Astrocyte of the spinal cord (primary cell): ENCODE measurements around the gene TDP1.

Experiments used
- DNase-seq: peaks from one replicate; pipeline ENCODE4 v3.0.0; 2011; ENCODE audit warnings: low read depth, low spot score
- H3K4me3 ChIP-seq: 2 replicates; pipeline ENCODE4 v1.5.1; 2011; ENCODE audit warnings: low read depth, mild to moderate bottlenecking, low read length, moderate library complexity
- in situ Hi-C: cut with HindIII; loops from 2 replicates; pipeline ENCODE4 v1.10.0; 2017; ENCODE audit warnings: low sequenced_read_pairs
- TF ChIP-seq, protein P1 (sequence below): IDR thresholded peaks from 2 replicates; pipeline ENCODE4 v1.5.1; 2012; ENCODE audit warnings: low read depth, mild to moderate bottlenecking, low read length, inconsistent platforms

The TDP1 gene

GRCh38 chr14:89955745-89956660 is at the start of gene TDP1:
Gene TDP1, plus strand, starts transcription at chr14:89955927. Its CDS starts 7,188 bp downstream, at chr14:89963115.
- in situ Hi-C loops, result no loop called here
- TF ChIP-seq, protein P1, sequence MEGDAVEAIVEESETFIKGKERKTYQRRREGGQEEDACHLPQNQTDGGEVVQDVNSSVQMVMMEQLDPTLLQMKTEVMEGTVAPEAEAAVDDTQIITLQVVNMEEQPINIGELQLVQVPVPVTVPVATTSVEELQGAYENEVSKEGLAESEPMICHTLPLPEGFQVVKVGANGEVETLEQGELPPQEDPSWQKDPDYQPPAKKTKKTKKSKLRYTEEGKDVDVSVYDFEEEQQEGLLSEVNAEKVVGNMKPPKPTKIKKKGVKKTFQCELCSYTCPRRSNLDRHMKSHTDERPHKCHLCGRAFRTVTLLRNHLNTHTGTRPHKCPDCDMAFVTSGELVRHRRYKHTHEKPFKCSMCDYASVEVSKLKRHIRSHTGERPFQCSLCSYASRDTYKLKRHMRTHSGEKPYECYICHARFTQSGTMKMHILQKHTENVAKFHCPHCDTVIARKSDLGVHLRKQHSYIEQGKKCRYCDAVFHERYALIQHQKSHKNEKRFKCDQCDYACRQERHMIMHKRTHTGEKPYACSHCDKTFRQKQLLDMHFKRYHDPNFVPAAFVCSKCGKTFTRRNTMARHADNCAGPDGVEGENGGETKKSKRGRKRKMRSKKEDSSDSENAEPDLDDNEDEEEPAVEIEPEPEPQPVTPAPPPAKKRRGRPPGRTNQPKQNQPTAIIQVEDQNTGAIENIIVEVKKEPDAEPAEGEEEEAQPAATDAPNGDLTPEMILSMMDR, result no peak
- H3K4me3 ChIP-seq, result peak within 1 kb of the TSS; percentile 74
- DNase-seq, result peak; percentile 97

GRCh38 chr14:89906000-89906399 is 49.7 kb upstream of the TDP1 start:
- in situ Hi-C loops, result no loop called here
- TF ChIP-seq, protein P1, result no peak
- no peak for DNase-seq
- H3K4me3 ChIP-seq, result no peak overlapping the region

DNA sequence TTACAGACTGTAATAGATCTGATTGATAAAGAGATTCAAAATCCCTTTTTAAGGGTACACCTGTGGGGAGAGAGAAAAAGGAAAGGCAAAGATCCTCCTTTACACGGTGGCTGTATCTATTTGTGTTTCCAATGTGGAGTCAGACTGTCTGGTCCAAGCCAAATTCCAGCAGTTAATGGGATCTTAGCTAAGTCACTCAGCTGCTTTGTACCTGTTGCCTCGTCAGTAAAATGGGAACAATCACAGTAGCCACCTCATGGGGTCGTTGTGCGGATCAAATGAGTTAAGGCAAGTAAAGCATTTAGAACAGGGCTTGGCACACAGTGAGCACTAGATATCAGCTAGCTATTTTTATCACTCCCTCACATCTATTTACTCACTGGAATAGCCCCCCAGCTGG is 48.1 kb upstream of the TDP1 start:
- TF ChIP-seq, protein P1, result no peak
- no peak for DNase-seq
- in situ Hi-C loops, result no loop called here
- no peak overlapping the region for H3K4me3 ChIP-seq

- no peak for DNase-seq
- in situ Hi-C loops, result no loop called here
- TF ChIP-seq, protein P1, result no peak
- H3K4me3 ChIP-seq, result no peak overlapping the region
These were observed 46.8 kb upstream of the TDP1 start for GRCh38 chr14:89908712-89909450.

DNA sequence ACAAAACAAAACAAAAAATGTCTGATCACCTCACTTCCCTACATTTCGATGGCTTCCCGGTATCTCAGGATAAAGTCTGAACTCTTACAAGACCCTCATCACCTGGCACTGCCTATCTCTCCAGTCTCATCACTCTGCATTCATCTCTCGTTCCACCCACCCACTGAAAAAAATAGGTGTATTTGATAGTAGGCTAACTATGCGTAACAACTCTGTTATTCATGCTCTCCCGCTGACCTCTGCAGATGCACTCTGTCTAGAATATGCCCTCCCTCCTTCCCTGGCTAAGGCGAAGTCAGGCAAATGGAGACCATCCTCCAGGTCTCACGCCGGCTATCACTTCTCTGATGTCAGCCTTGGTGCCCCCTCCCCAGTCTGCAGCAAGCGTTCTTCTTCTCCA is 46.1 kb upstream of the TDP1 start:
- TF ChIP-seq, protein P1, result no peak
- in situ Hi-C loops, result no loop called here
- H3K4me3 ChIP-seq, result no peak overlapping the region
- DNase-seq, result no peak

- DNase-seq, result no peak
- TF ChIP-seq, protein P1, result no peak
- H3K4me3 ChIP-seq, result no peak overlapping the region
- in situ Hi-C loops, result no loop called here
These were observed 45.1 kb upstream of the TDP1 start for GRCh38 chr14:89910691-89911009.
